Endothelial cell of umbilical vein (primary cell): ENCODE data around the gene NUP214. TPM values are rescaled to one million over a fixed set of nuclear protein-coding genes. Genes with fewer than 3 reads are reported as not detected.

Experiments
- BruUV-seq: library from RNA; stranded (reverse); fragments of 400-500 nt; replicated peaks from 2 replicates; lab custom pipeline; 2021; lab: Mats Ljungman, UMichigan
- CTCF ChIA-PET: fragments of 300-600, 350-600 bp; sonication (Branson Sonifier 250); formaldehyde crosslinking; loops from one replicate; lab custom pipeline; 2021; ENCODE audit warnings: antibody characterized with exemption, inconsistent platforms; lab: Charles Lee
- POLR2A ChIA-PET: fragments of 300-600, 350-600 bp; sonication (Branson Sonifier 250); formaldehyde crosslinking; loops from one replicate; lab custom pipeline; 2021; ENCODE audit warnings: antibody characterized with exemption, inconsistent platforms; lab: Charles Lee
- DNase-seq: peaks from one replicate; pipeline ENCODE4 v3.0.0-alpha.2; 2011; ENCODE audit warnings: low read depth, low spot score
- FAIRE-seq: peaks from 2 replicates; lab custom pipeline; 2011; peaks lifted over from hg19 to GRCh38; lab: Jason Lieb, UNC
- H2AFZ ChIP-seq: 2 replicates; pipeline ENCODE4 v1.6.0; 2012; ENCODE audit warnings: low read depth, low read length, control low read depth, inconsistent platforms
- H3K27ac ChIP-seq: 2 replicates; pipeline ENCODE4 v1.5.1; 2011; ENCODE audit warnings: low read depth, mild to moderate bottlenecking, control low read depth, low read length, moderate library complexity; ENCODE audit not compliant: insufficient read depth
- H3K27me3 ChIP-seq, 2 experiments: 2 replicates each; pipeline versions ENCODE4 v1.6.0 to v1.6.1; 2011; ENCODE audit warnings: low read length in 2 of 2, mixed read lengths in 1 of 2; ENCODE audit not compliant: control insufficient read depth in 2 of 2, insufficient read depth in 2 of 2
- H3K36me3 ChIP-seq, 2 experiments: 2 replicates in 1 of 2; 3 replicates in 1 of 2; pipeline ENCODE4 v1.5.1; 2011; ENCODE audit warnings: low read length in 2 of 2, mild to moderate bottlenecking in 1 of 2, moderate library complexity in 1 of 2; ENCODE audit not compliant: control insufficient read depth in 2 of 2, insufficient read depth in 2 of 2; ENCODE audit errors: extremely low read depth in 1 of 2
- H3K4me1 ChIP-seq: 3 replicates; pipeline ENCODE4 v1.5.1; 2011; ENCODE audit warnings: mild to moderate bottlenecking, low read length; ENCODE audit not compliant: control insufficient read depth, insufficient read depth; ENCODE audit errors: extremely low read depth
- H3K4me2 ChIP-seq: 2 replicates; pipeline ENCODE4 v1.6.1; 2011; ENCODE audit warnings: low read length, control low read depth, mixed read lengths; ENCODE audit not compliant: insufficient read depth
- H3K4me3 ChIP-seq, 3 experiments: fragments of 200-600 bp in 1 of 3; sonication (generic), shearing (Covaris generic) in 1 of 3; replicated peaks in 1 of 3; 2 replicates each; pipeline ENCODE4 v1.5.1; 2011 to 2016; ENCODE audit warnings: control low read depth in 3 of 3, low read length in 3 of 3, mild to moderate bottlenecking in 2 of 3, inconsistent platforms in 1 of 3, low read depth in 1 of 3, moderate library complexity in 1 of 3; ENCODE audit not compliant: insufficient read depth in 1 of 3
- H3K79me2 ChIP-seq: 2 replicates; pipeline ENCODE4 v1.6.0; 2012; ENCODE audit warnings: low read length, inconsistent platforms; ENCODE audit not compliant: control insufficient read depth, insufficient read depth
- H3K9ac ChIP-seq: replicated peaks from 2 replicates; pipeline ENCODE3; 2011; ENCODE audit warnings: low read length, control low read depth; ENCODE audit not compliant: insufficient read depth; ENCODE audit errors: extremely low read depth
- H3K9me1 ChIP-seq: replicated peaks from 3 replicates; pipeline ENCODE4 v1.6.0; 2011; ENCODE audit warnings: mild to moderate bottlenecking, low read length; ENCODE audit not compliant: control insufficient read depth, insufficient read depth; ENCODE audit errors: extremely low read depth
- H3K9me3 ChIP-seq: replicated peaks from 2 replicates; pipeline ENCODE4 v1.5.1; 2012; ENCODE audit warnings: low read length, inconsistent platforms; ENCODE audit not compliant: control insufficient read depth, insufficient read depth
- H4K20me1 ChIP-seq: replicated peaks from 2 replicates; pipeline ENCODE3; 2011; ENCODE audit warnings: mild to moderate bottlenecking, low read length; ENCODE audit not compliant: control insufficient read depth, insufficient read depth; ENCODE audit errors: extremely low read depth
- CTCF ChIP-seq, 2 donors: IDR thresholded peaks; 1 replicate in 1 of 2; 2 replicates in 1 of 2; pipeline ENCODE4 v1.5.1; 2011; ENCODE audit warnings: low read length in 2 of 2, mild to moderate bottlenecking in 2 of 2, moderate library complexity in 2 of 2, control low read depth in 1 of 2, inconsistent platforms in 1 of 2, low read depth in 1 of 2; ENCODE audit not compliant: insufficient read depth in 1 of 2; ENCODE audit errors: extremely low read depth in 1 of 2
- EZH2 ChIP-seq: IDR thresholded peaks from 2 replicates; pipeline ENCODE4 v1.6.1; 2012; ENCODE audit warnings: borderline replicate concordance, low read depth, mild to moderate bottlenecking, moderate library complexity, low read length, inconsistent platforms; ENCODE audit not compliant: severe bottlenecking
- FOS ChIP-seq: IDR thresholded peaks from 2 replicates; pipeline ENCODE4 v1.6.1; 2011; ENCODE audit warnings: mild to moderate bottlenecking, low read length, moderate library complexity, borderline replicate concordance; ENCODE audit not compliant: insufficient read depth
- GATA2 ChIP-seq: IDR thresholded peaks from 2 replicates; pipeline ENCODE4 v1.7.0; 2011; ENCODE audit warnings: low read depth, mild to moderate bottlenecking, moderate library complexity, mixed read lengths, low read length; ENCODE audit not compliant: insufficient read length, insufficient read depth
- JUN ChIP-seq: IDR thresholded peaks from 2 replicates; pipeline ENCODE4 v1.6.1; 2011; ENCODE audit warnings: borderline replicate concordance, low read depth; ENCODE audit not compliant: insufficient read length, insufficient read depth
- MYC ChIP-seq: IDR thresholded peaks from one replicate; pipeline ENCODE4 v1.6.1; 2011; ENCODE audit warnings: mild to moderate bottlenecking, low read depth, low read length
- POLR2A ChIP-seq: IDR thresholded peaks from 2 replicates; pipeline ENCODE4 v1.6.1; 2012; ENCODE audit warnings: low read depth, mild to moderate bottlenecking, control low read depth, low read length
- POLR2AphosphoS5 ChIP-seq: IDR thresholded peaks from 2 replicates; pipeline ENCODE4 v1.6.1; 2012; ENCODE audit warnings: low read depth, mild to moderate bottlenecking, control low read depth, low read length, moderate library complexity; ENCODE audit not compliant: insufficient read depth
- dilution Hi-C: fragments of 300-500 bp; cut with MboI; formaldehyde crosslinking; loops from one replicate; pipeline ENCODE4 v1.15.0; 2019; ENCODE audit warnings: low sequenced_read_pairs; ENCODE audit not compliant: extremely low pct_ligation_motif_present
- intact Hi-C: fragments of 100-400 bp; cut with micrococcal nuclease; formaldehyde crosslinking; loops from one replicate; pipeline ENCODE4 v1.10.0; 2022
- polyA plus RNA-seq, 4 experiments: library from polyadenylated mRNA; depleted of rRNA in 3 of 4; stranded (reverse) in 3 of 4; unstranded in 1 of 4; fragments of >200 nt; gene quantifications; 2 replicates each; pipeline versions ENCODE4 v1.2.1 to v1.2.3, GENCODE V29; 2011 to 2012; ENCODE audit warnings: missing spikeins in 1 of 4
- total RNA-seq: library from RNA; stranded (reverse); gene quantifications from 2 replicates; pipeline ENCODE4 v1.2.3, GENCODE V29; 2021
- TF ChIP-seq, protein P1 (sequence below): IDR thresholded peaks from 2 replicates; pipeline ENCODE4 v1.6.1; 2011; ENCODE audit not compliant: insufficient read depth, insufficient read length

The NUP214 gene
- total and polyA plus RNA-seq, 2 donors (not counting 3 experiments of a cell fraction or from before 2014, with no cell fraction given): 28.7 to 65.9 TPM

DNA sequence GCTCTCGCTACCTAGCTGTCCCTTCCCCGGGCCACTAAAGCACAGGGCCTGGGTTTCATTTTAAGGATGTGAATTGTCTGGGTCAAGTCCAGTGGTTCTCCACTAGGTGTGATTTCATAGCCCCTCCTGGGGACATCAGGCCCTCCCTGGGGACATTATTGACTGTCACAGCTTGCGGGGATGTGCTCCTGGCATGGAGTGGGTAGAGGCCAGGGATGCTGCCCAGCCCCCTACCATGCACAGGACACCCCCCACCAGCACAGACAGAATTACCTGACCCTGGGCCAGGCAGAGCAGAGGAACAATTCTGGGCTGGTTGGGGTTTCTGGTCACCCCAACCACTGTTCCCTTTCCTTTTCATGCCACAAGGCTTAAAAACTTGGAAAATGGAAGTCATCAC, 146.8 kb downstream of the NUP214 start:
- ChIA-PET POLR2A (no interaction called here), CTCF (interaction anchor here (1.4 to 3.0 kb wide), 4 partner anchors 15 to 65 kb away, joined by 4 to 11 read pairs (median 10); no protein-coding TSS in a partner anchor)
- TF ChIP-seq EZH2 (no peak), POLR2AphosphoS5 (no peak), FOS (no peak), POLR2A (no peak), GATA2 (no peak)
- Histone ChIP-seq H3K4me3 (peak overlapping the region in 1 of 3 experiments; percentile 4), H3K9me1 (no peaks in the 10 kb centered on the region), H3K9me3 (no peaks in the 10 kb centered on the region), H3K9ac (no peak overlapping the region), H3K4me2 (no peak overlapping the region), H3K27ac (no peak overlapping the region), H3K79me2 (peaks cover 51% of the 10 kb centered on the region), H4K20me1 (no peaks in the 10 kb centered on the region), H3K27me3 (no peaks in the 10 kb centered on the region), H3K36me3 (peaks cover 0 to 3% of the 10 kb centered on the region in 2 experiments), H2AFZ (no peak overlapping the region), H3K4me1 (peaks cover 56% of the 10 kb centered on the region)
- no TSS peak for BruUV-seq
- dilution Hi-C loops (no loop called here), intact Hi-C loops (no loop called here)
- no peak for FAIRE-seq
- DNase-seq: no peak

DNA sequence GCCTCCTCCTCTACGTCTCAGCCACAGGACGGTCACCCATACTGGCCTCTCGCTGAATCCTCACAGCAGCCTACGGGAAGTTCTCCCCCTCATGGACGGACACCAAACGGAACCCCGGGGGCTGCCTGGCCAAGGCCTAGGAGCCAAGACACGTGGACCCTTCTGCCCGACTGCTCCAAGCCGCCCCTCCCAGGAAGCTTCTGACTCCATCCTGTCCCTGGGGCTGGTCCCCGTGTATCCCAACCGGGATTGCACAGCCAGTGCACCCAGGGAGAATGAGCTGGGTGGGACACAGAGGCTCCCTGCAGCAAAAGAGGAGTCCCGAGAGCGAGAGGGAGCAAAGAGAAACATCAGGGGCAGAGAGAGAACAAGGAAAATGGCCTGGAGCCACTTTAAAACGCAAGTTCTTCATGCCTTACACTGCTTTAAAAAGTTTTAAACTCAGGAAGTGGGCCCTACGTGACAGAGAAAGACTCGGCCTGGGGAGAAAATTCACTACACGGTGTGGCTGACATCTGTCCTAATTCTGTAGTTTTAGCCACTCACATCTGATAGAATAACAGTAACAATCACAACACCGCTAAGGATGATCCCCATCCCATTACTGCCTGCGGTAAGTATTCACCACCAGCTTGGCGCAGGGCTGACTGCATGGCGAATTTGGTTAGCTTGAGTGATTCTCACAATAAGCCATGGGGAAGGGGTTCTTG, 147.9 kb downstream of the NUP214 start:
- intact Hi-C loops: loop anchor here (1.0 kb wide), 1 partner anchor 63 kb away; no protein-coding TSS in a partner anchor
- peak overlapping the region in 2 of 3 experiments; percentile 70 to 81 for H3K4me3 ChIP-seq
- peaks cover 0 to 2% of the 10 kb centered on the region in 2 experiments for H3K36me3 ChIP-seq
- no TSS peak for BruUV-seq
- peaks cover 50% of the 10 kb centered on the region for H3K79me2 ChIP-seq
- ChIA-PET POLR2A (no interaction called here), CTCF (interaction anchor here (0.6 to 4.9 kb wide), 8 partner anchors 10 to 96 kb away, joined by 3 to 42 read pairs (median 6); no protein-coding TSS in a partner anchor)
- H3K4me1 ChIP-seq: peaks cover 56% of the 10 kb centered on the region
- dilution Hi-C loops: no loop called here
- peak overlapping the region; percentile 69 for H3K4me2 ChIP-seq
- DNase-seq: peak; percentile 62
- H2AFZ ChIP-seq: peak overlapping the region; percentile 52
- H3K9me1 ChIP-seq: no peaks in the 10 kb centered on the region
- H3K9me3 ChIP-seq: no peaks in the 10 kb centered on the region
- TF ChIP-seq FOS: no peak
- TF ChIP-seq JUN: no peak
- TF ChIP-seq POLR2A: no peak
- peak in 1 of 2 donors; percentile 29 for TF ChIP-seq CTCF (IDR thresholded peaks at IDR 0.05; ENCODE audit: extremely low read depth in 1 of 2, insufficient read depth in 1 of 2, low read depth in 1 of 2, low read length in 2 of 2)
- no peak for TF ChIP-seq MYC
- TF ChIP-seq GATA2: no peak
- TF ChIP-seq EZH2: no peak
- TF ChIP-seq, protein P1, sequence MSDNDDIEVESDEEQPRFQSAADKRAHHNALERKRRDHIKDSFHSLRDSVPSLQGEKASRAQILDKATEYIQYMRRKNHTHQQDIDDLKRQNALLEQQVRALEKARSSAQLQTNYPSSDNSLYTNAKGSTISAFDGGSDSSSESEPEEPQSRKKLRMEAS: peak; percentile 63
- peak; percentile 8 for TF ChIP-seq POLR2AphosphoS5
- H3K27me3 ChIP-seq: no peaks in the 10 kb centered on the region
- peak overlapping the region; percentile 73 for H3K27ac ChIP-seq
- no peaks in the 10 kb centered on the region for H4K20me1 ChIP-seq
- peak overlapping the region; percentile 33 for H3K9ac ChIP-seq
- FAIRE-seq: peak; percentile 88
